Sigmoid colon (tissue), 4 donors: ENCODE measurements around the gene ZNF644.

Source experiments
- EP300 ChIP-seq, 4 donors: sonication (generic); formaldehyde crosslinking; IDR thresholded peaks; one replicate each; pipeline ENCODE4 v1.6.1; 2017; ENCODE audit warnings: antibody characterized with exemption in 4 of 4
- POLR2AphosphoS5 ChIP-seq, 4 donors: sonication (generic); formaldehyde crosslinking; IDR thresholded peaks; one replicate each; pipeline ENCODE4 v1.6.1; 2017; ENCODE audit warnings: antibody characterized with exemption in 4 of 4

- TF ChIP-seq POLR2AphosphoS5 (IDR thresholded peaks at IDR 0.05), result no peak
- no peak for TF ChIP-seq EP300 (IDR thresholded peaks at IDR 0.05)
These were observed 6.5 kb downstream of the ZNF644 start for GRCh38 chr1:91015358-91015780.
